SK-N-MC (cell line): Measurements from ENCODE around the gene SEMA6A.

ENCODE experiments used
- EZH2 ChIP-seq: fragments of 200-600 bp; sonication (generic); IDR thresholded peaks from one replicate; pipeline ENCODE4 v1.6.1; 2017; ENCODE audit warnings: antibody characterized with exemption
- FOXP2 ChIP-seq: optimal IDR thresholded peaks from 2 replicates; pipeline ENCODE3; 2011; ENCODE audit warnings: mild to moderate bottlenecking, moderate library complexity; ENCODE audit not compliant: insufficient read depth; ENCODE audit errors: extremely low read length, control extremely low read depth
- POLR2AphosphoS5 ChIP-seq: IDR thresholded peaks from 2 replicates; pipeline ENCODE4 v1.6.1; 2012; ENCODE audit warnings: mild to moderate bottlenecking, low read depth, low read length, borderline replicate concordance

GRCh38 chr5:116532762-116533525, 41.7 kb downstream of the SEMA6A start:
- TF ChIP-seq EZH2 = no peak
- no peak for TF ChIP-seq POLR2AphosphoS5
- no peak for TF ChIP-seq FOXP2
